Stimulated activated CD8-positive, alpha-beta memory T cell treated with anti-CD3 and anti-CD28 coated beads, Interleukin-15, amount 100 ng/mL, for 24 hours (primary cell): ENCODE data around the gene SMYD3.
"Not testable (repeated sequence)": the region's sequence is repeated elsewhere in the genome, so short reads cannot be mapped to it uniquely, and the experiment has no call there.

Experiments used
- DNase-seq: peaks from one replicate; pipeline ENCODE4 v3.0.0-alpha.2; 2020; ENCODE audit warnings: low read depth

SMYD3 gene

DNA sequence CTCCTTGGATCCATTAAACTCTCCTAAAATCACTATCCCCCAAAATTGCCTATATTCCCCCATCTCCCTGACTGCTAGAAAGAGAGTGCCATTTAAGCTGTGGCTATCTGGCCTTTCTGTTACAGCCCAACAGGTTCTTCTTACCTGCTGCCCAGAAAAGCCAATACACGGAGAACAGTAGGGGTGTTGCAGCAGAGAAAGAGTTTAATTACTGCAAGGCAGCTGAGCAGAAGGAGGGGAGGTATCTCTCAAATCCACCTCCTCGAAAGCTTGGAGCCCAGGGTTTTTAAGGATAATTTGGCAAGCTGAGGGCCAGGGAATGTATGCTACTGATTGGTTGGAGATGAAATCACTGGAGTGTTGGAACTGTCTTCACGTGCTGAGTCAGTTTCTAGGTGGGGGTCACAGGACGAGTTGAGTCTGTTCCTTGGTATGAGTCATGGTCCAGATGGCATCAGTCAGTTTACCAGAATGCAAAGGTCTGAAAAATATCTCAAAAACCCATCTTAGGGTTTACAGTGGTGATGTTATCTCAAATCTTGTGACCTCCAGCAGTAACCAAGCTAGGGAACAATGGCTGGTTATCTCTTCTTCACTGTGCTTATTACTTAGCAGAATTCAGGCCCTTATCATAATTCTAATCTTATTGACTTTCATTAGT lies 89.8 kb downstream of the SMYD3 start:
- no peak for DNase-seq

DNA sequence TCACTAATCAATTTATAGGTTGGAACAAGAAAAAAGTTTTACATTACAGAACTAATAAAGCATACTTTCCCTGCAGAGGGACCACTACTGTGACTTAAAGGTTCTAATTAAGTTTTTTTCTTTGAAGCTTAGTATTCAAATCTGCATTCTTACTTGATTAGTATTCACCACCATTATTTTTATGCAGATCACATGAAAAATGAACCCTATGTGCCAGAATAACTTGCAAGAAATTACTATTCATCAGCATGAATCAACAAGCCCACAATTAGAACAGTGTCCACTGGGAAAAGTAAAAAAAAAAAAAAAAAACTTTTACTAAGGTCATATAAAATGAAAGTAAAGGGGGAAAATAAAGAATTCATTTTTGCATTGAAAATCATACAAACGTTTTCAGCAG lies 90.8 kb downstream of the SMYD3 start:
- no peak for DNase-seq

DNA sequence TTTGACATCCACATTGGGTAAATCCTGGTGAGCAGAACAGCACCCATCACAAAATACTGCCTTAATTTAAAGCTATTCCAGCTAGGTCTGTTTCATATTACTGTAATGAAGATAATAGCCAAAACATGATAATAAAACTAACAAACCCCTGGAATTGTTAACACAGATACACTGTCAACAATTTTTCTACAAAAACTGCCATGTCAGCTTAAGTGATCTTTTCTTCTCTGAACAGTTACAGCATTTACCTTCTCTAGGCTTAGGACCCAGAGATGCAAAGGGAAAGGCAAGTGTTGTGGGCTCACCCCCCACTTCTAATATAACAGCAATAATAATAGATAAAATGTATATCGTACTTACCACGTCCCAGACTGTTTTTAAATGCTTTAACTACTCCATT lies 92.1 kb downstream of the SMYD3 start:
- no peak for DNase-seq

DNA sequence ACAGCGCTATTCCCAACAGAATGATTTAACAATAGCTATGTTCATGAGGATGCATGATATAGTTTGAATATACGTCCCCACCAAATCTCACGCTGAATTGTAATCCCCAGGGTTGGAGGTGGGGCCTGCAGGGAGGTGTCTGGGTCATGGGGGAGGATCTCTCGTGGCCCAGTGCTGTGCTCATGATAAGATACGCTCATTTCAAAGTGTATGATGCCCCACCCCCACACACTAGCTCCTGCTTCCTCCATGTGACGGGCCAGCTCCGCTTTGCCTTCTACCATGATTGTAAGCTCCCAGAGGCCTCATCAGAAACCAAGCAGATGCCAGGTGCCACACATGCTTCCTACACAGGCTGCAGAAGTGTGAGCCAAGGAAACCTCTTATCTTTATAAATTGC lies 93.6 kb downstream of the SMYD3 start:
- DNase-seq, result no peak

DNA sequence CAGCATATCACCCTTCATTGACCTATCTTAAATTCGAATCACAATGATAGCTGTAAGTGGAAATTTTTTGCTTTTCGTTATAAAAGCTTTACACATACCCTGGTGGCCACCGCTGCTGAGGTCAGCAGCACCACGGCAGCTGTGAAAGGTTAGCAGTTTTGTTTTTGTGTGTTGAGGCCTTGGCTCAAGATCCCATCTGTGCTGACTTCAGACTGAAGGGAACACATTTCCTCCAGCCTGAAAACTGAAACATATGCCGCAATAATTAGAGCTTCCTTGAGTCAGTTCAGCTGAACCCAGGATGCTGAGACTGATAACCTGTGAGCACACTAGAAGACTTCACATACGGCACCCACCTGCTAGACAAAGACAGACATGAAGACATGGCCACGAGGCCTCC lies 103.0 kb downstream of the SMYD3 start:
- no peak for DNase-seq

DNA sequence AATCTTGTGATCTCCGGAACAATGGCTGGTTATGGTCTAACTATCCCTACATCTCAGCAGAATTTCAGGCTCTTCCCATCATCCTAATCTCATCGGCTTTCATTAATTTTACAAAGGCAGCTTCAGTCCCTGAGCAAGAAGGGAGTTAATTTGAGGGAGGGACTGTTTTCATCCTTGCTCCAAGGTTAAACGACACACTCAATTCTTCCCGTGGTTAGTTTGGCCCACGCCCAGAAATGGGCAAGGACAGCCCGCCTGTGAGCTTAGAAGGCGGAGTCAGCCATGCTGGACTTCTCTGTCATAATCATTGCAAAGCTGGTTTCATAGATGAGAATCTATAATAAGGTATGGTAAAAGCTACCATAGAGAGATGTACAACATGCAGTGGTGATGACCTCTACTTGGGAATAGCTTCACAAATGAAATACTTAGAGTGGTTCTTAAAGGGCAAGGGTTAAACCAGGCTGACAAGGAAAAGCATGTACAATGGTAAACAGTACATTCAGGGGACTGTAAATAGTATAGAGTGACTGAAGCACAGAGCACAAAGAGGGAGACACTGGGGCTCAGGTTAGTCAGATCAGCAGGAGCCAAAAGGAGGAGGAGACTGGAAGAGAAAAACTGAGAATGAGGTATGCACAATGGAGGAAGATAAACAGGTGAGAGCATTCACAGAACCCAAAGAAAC lies 108.8 kb downstream of the SMYD3 start:
- DNase-seq, result no peak

DNA sequence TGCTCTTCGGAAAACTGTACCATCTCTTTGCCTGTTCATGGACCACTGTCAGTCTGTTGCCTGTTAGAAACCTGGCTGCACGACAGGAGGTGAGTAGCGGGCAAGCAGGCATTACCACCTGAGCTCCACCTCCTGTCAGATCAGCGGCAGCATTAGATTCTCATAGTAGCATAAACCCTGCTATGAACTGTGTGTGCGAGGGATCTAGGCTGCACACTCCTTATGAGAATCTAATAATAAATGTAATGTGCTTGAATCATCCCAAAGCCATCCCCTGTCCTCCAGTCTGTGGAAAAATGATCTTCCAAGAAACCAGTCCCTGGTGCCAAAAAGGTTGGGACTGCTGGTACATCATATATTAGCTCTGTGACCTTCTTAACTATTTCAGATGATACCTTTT lies 110.0 kb downstream of the SMYD3 start:
- no peak for DNase-seq

DNA sequence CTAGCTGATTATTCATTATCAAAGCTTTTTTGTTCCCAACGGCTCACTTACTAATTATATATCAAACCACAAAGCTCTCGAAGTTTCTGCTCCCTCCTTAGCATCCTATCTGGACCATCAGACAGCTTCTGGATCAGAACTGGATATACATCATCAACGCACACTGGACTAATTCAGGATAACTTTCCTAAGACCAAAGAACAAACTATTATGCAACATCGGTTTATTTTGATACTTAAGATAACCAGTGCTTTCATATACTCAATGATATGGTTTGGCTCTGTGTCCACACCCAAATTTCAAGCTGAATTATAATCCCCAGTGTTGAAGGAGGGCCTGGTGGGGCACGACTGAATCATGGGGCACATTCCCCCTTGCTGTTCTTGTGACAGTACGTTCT lies 110.8 kb downstream of the SMYD3 start:
- no peak for DNase-seq

DNA sequence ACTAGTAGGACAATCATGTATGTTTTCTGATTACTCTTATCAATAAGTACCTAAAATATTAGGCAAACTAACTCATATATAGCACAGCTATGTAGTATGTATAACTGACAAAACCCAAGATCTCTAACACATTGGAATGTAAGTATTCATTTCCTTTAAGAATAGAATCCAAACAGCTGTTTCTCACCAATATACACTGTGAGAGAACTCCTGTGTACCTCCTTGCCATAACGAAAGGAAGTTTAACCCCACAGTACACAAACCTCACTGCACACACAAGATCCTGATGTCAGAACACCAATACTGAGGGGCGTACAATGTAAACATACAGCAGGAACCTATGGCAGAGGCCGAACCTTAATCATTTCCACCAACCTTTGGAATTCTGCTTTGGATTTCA lies 113.0 kb downstream of the SMYD3 start:
- DNase-seq, result no peak

DNA sequence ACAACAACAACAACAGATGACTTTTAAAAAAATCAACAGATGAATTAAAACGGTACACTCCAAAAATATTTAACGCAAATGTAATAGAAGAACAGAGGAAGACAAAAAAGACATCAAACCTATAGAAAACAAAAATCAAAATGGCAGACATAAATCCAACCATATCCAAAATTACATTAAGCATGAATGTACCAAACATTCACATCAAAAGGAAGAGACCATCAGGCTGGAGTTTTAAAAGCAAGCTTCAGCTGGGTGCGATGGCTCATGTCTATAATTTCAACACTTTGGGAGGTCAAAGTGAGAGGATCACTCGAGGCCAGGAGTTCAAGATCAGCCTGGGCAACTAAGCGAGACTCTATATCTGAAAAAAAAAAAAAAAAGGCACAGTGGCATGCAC lies 116.2 kb downstream of the SMYD3 start:
- DNase-seq, result no peak

DNA sequence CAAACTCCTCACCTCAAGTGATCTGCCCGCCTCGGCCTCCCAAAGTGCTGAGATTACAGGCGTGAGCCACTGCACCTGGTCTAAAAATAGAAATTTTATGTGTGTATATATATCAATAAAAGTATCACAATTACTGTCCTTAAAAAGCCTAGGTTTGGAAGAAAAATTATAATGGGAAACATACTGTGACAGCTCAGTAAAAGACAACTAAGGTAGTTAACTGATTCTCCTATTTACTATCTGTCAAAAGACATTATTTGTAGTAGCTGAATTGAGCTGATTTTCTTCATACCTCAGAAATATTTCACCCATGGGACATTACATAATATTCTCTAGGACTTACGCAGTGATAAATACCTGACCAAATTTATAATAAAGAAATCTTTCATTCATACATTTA lies 122.5 kb downstream of the SMYD3 start:
- DNase-seq, result no peak

DNA sequence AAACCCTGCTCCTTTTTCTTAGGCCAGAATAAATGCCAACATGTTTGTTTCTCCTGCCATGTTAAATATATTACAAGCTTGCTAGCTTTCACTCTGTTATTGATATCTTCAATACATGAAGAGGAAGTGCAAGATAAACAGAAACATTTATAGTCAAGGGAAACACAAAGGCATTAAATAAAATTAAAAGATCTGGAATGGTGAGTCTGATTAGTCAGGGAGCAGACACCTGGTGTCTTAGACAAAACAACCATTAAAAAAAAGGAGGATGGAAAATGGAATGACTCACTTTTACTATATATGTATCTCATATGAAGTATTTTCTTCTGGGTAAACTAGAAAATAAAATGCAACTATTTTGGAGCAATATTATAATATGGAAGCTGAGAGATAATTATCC lies 123.3 kb downstream of the SMYD3 start:
- DNase-seq, result no peak

DNA sequence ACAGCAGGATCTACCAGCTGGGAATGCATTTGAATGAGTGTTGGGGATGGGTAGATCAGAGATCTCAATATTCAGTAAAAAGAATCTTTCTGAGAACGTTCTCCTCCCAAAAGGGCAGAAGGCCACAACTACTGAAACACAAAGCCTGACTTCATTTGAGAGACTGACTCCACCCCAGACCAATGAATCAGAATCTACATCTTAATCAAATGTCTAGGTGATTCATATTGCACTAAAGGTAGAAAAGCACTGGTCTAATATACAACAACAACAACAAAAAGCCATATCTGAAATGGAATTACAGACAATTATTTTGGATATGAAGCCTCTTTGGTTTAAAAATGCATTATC lies 123.9 kb downstream of the SMYD3 start:
- no peak for DNase-seq

DNA sequence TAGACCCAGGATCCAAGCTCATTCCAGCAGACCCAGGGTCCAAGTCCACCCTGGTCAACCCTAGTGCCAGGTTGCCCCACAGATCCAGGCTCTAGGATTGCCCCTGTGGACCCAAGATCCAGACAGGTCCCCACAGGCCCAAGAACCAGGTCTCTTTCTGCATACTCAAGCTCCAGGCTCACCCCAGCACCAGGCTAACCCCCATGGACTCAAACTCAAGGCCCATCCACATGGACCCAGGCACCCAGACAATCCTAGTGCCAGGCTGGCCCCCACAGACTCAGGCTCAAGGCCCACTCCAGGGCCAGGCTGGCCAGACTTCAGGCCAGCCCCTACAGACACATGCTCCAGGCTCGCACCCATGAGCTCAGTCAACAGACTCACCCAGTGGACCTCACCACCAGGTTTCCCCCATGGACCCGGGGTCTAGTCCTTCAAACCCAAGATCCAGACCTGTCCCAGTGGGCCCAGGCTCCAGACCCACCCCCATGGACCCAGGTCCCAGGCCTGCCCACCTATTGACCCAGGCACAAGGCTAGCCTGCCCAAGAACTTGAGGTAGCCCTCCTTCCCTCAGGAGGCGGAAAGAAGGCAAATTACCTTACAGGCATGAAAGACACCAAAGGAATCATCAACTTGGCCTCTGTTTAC lies 124.4 kb downstream of the SMYD3 start:
- no peak for DNase-seq

DNA sequence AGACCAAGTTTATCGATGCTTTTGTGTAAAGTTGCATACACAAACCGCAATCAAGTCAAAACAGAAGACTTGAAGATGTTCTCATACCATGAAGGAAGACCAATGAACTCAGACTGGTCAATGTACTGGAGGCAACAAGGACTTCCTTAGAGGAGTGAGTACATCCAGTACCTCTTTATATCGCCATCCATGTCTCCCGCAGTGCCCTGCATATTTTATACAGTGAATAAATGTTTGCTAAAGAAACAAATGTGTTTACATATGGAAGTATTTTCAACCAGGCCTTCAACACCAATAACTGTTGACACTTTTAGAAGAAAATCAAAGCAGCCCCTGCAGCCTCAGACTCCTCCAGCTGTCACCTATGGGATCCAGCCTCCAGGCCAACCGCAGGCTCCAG lies 125.6 kb downstream of the SMYD3 start:
- DNase-seq, result no peak

DNA sequence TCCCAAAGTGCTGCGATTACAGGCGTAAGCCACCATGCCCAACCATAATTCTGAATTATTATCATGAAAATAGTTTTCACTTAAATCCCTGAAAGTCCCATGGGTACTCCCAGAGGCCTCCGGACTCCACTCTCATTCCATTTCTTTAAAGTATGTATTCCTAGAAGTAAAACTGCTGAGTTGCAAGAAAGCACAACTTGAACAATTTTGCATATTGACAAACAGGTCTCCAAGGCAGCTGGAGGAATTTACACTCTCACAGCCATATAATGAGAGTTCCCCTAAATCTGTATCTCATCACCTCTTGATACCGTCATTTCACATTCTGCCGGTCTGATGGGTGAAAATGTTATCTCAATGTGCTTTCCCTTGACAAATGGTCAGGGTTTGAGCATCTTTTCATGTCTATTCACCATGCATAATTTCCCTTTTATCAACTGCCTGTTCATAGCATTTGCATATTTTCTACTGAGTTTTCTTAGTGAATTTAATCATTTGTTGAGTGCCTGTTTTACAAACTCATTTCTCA lies 129.4 kb downstream of the SMYD3 start:
- no peak for DNase-seq

DNA sequence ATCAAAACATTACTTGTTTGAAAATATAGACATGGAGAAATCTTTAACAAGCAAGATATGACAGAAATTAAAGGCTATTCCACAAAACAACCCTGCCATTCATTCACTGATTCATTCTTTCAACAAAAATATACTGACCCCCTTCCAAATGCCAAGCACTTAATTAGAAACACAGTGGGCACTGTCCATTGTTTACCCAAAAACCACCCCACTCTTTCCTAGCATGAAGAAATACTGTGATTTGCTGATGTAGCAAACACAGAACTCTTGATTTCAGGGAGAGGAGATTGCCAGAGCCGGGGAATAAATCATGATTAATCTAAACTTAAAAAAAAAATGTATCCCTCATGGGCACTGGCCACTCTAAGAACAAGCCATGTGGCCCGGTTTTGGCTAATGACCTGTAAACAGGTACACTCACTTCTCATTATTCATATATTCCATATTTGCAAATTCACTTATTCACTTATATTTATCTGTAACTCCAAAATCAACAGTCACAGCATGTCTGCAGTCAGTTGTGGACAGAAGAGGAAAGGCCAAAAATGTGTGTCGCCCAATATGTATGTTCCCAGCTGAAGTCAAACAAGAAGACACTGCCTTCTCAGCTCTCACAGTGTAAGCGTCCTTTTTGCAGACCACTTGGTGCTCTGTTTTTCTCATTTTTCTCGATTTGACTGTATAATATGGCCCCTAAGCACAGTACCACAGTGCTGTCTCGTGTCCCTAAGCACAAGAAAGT lies 133.1 kb downstream of the SMYD3 start:
- DNase-seq, result no peak

DNA sequence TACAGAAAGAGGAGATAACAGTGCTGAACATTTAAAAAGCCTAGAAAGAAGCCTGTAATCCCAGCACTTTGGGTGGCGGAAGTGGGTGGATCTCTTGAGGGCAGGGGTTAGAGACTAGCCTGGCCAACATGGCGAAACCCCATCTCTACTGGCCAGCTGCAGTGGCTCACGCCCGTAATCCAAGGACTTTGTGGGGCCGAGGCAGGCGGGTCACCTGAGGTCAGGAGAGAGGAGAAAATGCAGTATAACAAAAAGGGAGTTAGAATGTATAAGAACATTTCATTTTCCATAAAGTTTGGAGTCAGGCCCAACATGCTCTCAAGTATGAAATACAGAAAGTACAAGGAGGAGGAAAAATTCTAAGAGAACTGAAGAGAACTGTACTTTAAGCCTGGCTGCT lies 134.5 kb downstream of the SMYD3 start:
- DNase-seq, result no peak

DNA sequence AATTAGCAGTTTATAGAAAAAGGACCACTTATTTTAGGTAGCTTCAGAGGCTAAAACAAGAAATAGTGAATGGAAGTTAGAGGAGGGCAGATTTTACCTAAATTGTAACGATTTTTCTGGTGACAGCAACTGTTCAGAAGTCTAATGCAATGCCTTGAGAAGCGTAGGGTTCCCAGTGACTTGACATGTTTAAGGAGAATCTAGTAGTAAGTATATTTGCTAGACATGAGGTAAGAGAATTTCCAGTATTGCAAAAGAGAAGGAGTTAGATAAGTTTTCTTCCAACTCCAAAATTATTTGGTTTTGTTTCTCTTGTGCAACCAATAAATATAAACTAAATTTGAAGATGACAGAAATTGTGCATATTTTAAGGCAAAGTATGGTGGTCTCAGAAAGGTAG lies 140.0 kb downstream of the SMYD3 start:
- no peak for DNase-seq

DNA sequence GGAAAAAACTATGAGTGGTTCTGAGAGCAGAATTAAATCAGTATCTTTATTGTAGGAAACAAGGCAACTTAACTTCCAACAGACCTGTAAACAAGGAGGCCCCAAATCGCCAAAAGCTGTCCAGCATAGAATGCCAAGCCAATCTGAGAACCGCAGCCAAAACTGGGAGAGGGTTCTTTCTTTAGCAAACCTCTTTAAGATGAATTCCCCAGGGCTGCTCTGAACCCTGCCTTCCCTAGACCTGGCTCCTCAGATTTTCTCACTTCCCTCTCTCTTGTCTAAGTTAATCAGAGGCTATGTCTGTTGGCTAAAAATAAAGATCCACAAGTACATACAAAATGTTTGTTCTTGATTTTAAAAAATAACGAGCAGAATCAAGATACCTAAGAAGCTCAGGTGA lies 141.4 kb downstream of the SMYD3 start:
- DNase-seq, result no peak

DNA sequence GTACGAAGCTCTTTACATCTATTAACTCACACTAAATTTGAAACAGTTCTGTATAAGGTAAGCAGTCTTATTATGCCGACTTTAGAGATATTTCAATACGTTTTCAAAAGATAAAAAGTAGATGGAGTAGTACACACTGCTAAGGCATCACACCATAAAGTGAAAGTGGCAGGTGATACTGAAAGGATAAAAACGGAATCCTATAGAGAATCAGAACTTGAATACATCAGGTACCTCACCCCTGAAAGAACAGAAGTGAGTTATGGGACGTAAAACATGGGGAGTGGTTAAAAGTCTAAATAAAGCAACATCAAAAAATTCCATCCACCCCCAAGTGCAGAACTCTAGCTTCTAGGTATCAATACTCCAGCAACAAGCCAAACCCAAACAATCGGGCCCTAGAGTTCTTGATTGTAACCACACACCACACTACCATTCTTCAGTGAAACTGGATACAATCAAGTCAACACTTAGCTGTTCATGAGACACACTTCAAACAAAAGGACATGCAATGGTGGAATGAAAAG lies 142.6 kb downstream of the SMYD3 start:
- no peak for DNase-seq

DNA sequence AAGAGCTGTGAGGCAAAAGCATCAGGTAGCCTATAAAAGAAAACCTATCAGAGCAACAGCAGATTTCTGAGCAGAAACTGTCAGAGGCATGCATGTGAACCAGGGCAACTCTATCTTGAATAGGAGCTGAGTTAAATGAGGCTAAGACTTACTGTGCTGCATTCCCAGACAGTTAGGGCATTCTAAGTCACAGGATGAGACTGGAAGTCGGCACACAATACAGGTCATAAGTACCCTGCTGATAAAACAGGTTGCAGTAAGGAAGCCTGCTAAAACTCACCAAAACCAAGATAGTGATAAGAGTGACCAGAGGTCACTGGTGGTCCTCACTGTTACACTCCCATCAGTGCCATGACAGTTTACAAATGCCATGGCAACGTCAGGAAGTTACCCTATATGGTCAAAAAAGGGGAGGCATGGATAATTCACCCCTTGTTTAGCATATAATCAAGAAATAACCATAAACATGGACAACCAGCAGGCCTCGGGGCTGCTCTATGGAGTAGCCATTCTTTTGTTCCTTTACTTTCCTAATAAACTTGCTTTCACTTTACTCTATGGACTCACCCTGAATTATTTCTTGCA lies 150.0 kb downstream of the SMYD3 start:
- DNase-seq, result not testable (repeated sequence)
